NCI-H446 treated with DMSO at 0.1 percent for 48 hours (cell line): Measurements from ENCODE around the gene RIMKLA.

Experiments
- DNase-seq: peaks from one replicate; lab custom pipeline; 2025; lab: John Stamatoyannopoulos, UW

RIMKLA gene

DNA sequence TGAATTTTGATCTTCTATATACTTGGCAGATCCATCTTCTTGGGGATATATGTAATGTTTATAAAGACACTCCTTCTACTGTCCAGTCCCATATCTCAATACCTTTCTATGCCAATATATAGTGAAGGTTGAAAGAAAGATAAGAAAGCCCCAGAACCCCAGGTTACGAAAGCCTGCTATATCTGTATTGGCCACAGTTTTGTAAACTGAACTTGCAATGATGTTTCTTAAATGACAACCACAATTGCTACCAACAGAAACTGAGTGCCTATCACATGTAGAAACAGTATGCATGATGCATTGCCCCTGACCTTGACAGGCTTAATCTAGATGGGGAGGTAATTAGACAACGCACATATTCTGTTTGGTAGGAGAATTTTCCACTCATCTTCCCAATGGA, 7.8 kb upstream of the RIMKLA start:
- no peak for DNase-seq

DNA sequence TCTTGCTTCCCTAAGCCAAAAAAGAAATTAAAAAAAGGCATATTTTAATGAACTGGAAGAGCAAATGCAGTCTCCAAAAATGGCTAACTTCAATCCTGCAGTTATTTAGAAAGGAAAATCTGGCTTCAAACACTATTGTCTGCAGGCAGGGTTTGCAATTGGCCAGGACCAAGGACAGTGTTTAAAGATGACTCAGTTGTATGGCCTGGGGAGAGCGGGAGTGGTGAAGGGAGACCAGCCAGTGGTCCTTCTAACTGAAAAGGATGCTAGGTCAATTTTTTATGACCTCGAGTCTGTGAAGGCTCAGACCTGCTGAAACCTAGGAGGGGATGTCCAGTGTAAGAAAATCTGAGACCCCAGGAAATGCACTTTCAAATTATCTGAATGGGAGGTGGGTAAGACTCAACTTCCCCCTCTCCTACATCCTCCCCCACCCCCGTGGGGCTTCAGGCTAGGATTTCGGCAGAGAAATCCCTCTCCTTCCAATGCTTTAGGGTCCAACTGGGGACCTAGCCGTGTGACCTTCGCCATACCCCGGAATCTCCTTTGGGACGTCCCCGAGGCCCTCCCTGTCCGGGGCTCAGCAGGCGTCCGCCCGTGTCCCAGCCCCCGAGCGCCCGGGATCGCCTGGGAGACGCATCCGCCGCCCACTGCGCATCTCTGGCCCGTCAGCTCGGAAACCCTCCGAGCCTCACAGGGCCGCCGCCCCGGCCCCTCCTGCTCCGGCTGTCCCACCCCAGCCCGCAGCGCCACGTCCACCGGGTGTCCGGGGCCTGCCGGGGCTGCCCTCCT, 602 bp upstream of the RIMKLA start:
- no peak for DNase-seq

DNA sequence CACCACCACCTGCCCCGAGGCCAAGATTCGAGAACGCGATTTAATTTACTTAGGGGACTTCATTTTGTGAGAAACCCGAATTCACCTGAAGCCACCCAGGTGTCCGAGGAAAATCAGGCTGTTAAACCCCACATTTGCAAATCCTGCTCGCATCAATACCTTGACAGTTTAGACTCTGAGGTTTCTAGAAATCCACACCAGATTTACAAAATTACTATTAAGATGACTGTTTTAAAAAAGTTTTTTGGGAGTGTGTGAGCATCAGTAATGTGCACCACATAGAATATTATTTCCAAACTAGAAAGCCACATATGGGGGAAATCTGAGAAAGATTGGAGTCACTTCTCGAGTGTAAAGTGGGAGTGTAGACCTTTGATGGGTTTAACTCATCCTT, 685 bp downstream of the RIMKLA start:
- DNase-seq, result no peak

DNA sequence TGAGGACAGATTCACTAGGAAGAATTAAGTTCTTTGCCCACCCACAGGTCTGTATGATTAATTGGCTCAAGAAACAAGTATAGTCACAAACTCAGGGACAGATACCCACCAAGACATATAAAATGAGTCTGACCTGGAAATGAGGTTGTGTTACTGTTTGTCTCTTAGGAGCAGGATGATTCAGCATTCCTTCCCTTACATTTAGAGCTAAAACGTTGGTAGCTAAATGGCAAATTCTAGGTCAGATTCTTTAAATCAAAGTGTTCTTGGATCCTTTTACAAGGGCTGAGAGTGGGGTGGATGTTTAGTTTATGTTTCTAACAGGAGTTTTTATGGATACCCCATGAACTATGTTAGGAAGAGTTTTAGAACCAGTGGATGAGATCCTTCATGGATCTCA, 4.7 kb downstream of the RIMKLA start:
- no peak for DNase-seq

- DNase-seq, result no peak
These were observed 5.5 kb downstream of the RIMKLA start for GRCh38 chr1:42386051-42386450.

- DNase-seq, result no peak
These were observed 11.7 kb downstream of the RIMKLA start for GRCh38 chr1:42392255-42392654.

DNA sequence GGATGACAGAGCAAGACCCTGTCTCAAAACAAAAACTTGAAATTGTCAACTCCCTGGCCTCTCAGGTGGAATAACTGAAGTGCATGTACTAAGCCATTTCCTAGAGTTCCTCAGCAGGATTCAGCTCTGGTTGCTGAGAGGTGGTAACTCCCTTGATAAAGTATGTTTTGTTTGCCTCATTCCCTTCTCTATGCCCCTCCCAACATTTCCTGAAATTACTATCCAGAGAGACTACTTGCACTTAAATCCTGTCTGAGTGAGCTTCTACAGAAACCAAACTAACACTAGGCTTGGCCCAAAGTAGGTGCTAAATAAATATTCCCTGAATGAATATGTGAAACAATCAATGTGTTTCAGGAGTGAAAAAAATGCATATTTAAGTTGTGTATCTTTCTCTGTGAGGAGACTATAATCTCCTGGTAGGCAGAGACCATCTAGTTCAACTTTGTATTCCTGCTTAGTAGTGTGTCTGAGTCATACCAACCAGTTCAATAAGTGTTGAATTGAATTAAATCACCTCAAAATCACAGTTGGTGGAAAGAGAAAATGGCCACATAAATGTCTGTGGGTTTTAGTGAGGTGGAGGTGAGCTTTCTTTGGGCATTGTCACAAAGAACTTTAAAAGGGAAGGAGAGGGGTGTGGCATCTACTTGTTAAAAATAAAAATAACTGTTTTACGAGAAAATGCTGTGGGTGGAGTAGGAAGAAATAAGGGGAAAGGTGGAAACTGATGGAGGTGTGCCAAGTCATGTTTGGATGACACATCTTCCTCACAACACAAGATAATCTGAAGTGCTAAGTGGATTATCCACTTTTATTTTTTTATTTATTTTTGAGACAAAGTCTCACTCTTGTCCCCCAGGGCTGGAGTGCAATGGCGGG, 12.6 kb downstream of the RIMKLA start:
- no peak for DNase-seq

GRCh38 chr1:42399315-42400100, 18.9 kb downstream of the RIMKLA start:
- no peak for DNase-seq

DNA sequence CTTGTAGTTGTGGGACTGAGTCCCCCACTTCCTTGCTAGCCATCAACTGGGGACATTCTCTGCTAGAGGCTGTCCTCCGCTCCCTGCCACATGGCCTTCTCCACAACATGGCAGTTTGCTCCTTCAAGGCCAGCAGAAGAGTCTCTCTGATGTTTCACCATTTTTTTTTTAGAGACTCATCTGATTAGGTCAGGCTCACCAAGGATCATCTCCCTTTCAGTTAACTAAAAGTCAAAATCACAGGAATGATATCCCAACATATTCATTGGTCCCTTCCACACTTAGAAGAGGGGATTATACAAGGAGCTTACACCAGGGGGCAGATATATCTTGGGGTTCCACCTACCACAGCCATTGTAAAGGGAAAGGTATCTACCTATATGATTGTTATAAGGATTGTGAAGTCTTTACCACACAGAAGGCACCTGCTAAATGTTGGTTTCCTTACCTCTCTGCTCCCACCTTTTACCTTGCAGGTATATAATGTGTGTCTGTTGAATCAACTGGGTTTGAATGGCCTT, 23.3 kb downstream of the RIMKLA start:
- DNase-seq, result no peak

- no peak for DNase-seq
These were observed 34.2 kb downstream of the RIMKLA start for GRCh38 chr1:42414551-42415496.

DNA sequence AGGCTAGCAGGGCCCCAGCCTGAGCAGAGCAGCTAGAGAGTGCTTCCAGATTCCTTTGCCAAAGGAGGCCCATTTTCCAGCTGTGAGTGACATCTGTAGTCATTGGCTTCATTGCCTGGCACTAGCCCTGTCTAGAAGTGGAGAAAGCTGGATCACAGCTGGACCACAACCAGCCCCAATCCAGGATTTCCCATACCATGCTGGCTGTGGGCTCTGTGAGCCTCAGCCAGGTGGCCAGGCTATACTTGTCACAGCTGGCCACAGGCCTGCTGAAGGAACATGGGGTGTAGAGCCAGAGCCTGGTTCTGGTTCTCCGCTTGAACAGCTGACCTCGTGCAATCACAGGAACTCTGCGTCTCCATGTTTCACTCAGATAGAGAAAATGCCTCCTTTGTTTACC, 36.6 kb downstream of the RIMKLA start:
- no peak for DNase-seq

DNA sequence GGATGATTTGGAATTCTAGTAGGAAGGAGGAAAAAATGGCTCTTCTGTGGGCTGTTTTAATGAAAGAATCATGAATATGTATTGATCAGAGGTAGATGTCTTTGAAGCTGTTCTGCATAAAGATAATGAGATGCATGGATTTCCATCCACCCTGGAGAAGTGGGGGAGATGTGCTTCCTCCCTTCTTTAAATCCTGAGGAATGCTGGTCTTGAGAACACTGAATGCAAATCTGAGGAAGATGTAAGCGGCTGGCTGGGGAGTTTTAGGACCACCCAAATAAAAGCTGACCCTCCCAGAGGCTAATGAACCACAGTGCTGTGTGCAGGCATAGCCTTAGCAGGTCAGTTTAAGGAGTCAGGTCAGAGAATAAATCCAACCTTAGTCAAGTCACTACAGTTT, 37.9 kb downstream of the RIMKLA start:
- DNase-seq, result no peak

DNA sequence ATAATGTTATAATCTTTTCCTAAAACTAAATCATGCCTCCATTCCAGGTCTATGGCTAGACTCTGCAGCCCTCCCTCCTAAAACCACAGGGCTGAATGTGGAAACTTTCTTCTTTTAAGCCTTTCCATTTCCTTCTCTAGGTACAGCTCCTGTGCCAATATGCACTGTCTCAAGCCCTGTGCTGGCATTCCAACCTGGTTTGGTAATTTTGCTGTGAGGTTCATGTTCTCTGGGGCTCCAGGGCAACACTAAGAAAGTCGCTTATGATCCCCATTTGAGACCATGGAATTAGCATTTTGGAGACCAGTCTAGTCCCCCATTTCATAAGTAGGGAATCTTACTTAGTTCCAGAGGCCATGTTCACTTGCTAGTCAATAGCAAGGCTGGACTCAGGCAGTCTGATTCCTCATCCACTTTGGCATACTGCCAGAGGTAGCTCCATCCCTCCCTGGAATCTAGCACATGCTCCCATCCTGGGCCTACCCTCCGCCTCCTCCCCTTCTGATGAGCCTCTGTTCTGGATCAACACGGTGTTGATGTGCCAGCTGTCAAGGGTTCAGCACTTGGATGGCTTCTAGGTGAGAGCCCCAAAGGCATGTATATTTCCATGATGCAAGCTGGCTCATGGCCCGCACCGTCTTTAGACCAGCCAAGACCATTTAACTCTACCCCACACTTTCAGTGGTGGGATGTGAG, 38.7 kb downstream of the RIMKLA start:
- DNase-seq, result peak; percentile 98

GRCh38 chr1:42420121-42420520, 39.5 kb downstream of the RIMKLA start:
- DNase-seq, result no peak

- peak; percentile 98 for DNase-seq
These were observed 40.5 kb downstream of the RIMKLA start for GRCh38 chr1:42420911-42421585.

GRCh38 chr1:42422737-42423136, 42.1 kb downstream of the RIMKLA start:
- peak; percentile 48 for DNase-seq

DNA sequence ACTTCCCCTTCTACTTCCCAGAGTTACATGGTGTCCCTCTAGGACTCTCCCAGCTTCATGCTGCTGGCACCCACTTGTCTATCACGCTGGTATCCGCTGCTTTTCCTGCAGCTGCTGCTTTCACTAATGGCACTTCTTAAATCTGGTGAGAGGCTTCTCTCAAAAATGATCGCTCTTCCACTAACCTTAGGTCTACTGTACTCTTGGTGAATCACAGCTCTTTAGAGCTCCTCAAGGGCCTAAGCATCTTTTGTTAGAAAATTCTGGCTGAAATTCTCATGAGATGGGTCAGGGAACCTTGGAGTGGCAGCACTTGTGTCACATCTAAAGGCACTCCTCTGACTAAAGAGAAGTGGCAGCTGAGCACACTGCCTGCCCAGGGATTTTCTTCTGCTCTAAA, 43.1 kb downstream of the RIMKLA start:
- DNase-seq, result no peak

- DNase-seq, result no peak
These were observed 43.6 kb downstream of the RIMKLA start for GRCh38 chr1:42424201-42424600.

GRCh38 chr1:42427240-42427639, 46.6 kb downstream of the RIMKLA start:
- DNase-seq, result no peak

DNA sequence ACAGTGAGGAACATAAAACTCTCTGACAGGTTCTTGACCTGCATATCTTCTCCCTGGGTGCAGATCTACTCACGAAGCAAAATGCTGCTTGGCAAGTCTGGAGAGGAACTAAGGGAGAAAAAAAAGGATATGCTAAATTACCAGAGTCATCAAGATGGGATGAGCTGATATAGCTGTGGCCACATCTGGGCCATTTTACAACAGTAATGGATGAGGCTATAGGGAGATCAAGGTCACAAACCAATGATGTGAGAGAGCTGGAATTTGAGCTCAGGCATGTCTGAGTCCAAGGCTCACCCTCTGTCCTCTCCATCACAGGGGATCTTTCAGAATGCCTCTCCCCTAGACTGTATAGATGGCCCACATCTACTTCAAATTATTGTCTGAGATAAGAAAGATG, 49.0 kb downstream of the RIMKLA start:
- no peak for DNase-seq
